Measurements from ENCODE around the gene CEP85L. TPM values are rescaled to one million over a fixed set of nuclear protein-coding genes. Genes with fewer than 3 reads are reported as not detected.

CEP85L gene
- polyA plus RNA-seq, 1 of the 3 experiments (the other 2 are of a cell fraction), result 1.1 TPM

DNA sequence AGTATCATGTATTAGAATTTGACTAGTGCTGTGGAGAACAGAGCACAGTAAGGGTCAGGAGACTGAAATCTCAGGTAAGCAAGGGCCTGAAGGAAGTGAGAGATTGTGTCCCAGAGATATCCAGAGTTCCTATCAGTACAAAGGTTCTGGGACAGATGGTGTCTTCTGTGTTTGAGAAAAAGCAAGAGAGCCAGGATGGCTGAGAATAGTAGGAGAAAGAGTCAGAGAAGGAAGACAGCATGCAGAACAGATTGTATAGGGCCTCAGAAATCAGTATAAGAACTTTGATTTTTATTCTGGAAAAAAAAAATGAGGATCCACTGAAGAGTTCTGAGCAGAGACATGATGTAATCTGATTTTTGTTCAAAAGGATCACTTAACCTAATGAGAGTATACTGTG, 178.1 kb downstream of the CEP85L start:
- Histone ChIP-seq H3K27ac (ENCODE audit: low read depth in 2 of 2, low read length in 1 of 2) (no peak overlapping the region), H2AFZ (ENCODE audit: low read depth) (no peak overlapping the region), H3K4me2 (no peak overlapping the region), H4K20me1 (ENCODE audit: insufficient read depth) (no peaks in the 10 kb centered on the region), H3K9ac (no peak overlapping the region), H3K9me3 (no peaks in the 10 kb centered on the region), H3K27me3 (ENCODE audit: insufficient read depth) (no peaks in the 10 kb centered on the region), H3F3A (replicated peaks; ENCODE audit: insufficient read depth) (no peaks in the 10 kb centered on the region), H3K4me3 (ENCODE audit: low read depth in 2 of 2, low read length in 1 of 2) (no peak overlapping the region), H3K36me3 (replicated peaks in 1 of 2; ENCODE audit: control insufficient read depth in 1 of 2, insufficient read depth in 2 of 2, low read length in 1 of 2) (peaks cover 4 to 11% of the 10 kb centered on the region in 2 experiments), H3K4me1 (ENCODE audit: control insufficient read depth in 1 of 2, insufficient read depth in 2 of 2, low read depth in 1 of 2, low read length in 1 of 2) (no peaks in the 10 kb centered on the region; a peak in 1 of 4 replicates), H3K79me2 (ENCODE audit: insufficient read depth) (no peaks in the 10 kb centered on the region), H3K9me2 (no peaks in the 10 kb centered on the region)
- no peak for TF ChIP-seq CHD2 (IDR thresholded peaks at IDR 0.05; ENCODE audit: low read length, partially characterized antibody)
- no peak for TF ChIP-seq JUND (IDR thresholded peaks at IDR 0.05)
- DNase-seq, result no peak
- ChIA-PET CTCF (interaction anchor here (0.6 kb wide), 2 partner anchors 37 to 86 kb away, joined by 3 read pairs; no protein-coding TSS in a partner anchor), POLR2A (no interaction called here)

DNA sequence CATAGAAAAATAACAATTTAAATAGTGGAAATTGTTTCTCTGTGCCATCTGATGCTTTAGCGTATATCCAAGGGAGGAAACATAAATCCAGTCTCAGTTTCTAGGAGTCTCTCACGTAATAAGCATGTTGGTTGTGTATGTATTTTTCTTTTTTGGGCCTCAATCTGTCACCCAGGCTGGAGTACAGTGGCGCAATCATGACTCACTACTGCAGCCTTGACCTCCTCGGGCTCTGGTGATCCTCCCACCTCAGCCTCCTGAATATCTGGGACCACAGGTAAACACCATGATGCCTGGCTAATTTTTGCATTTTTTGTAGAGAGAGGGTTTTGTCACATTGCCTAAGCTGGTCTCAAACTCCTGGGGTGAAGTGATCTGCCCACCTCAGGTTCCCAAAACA, 181.9 kb downstream of the CEP85L start:
- Histone ChIP-seq H3F3A (replicated peaks; ENCODE audit: insufficient read depth) (no peaks in the 10 kb centered on the region), H3K27ac (ENCODE audit: low read depth in 2 of 2, low read length in 1 of 2) (no peak overlapping the region), H3K9me3 (no peaks in the 10 kb centered on the region), H3K36me3 (replicated peaks in 1 of 2; ENCODE audit: control insufficient read depth in 1 of 2, insufficient read depth in 2 of 2, low read length in 1 of 2) (peaks cover 0 to 15% of the 10 kb centered on the region in 2 experiments), H3K9ac (no peak overlapping the region), H3K79me2 (ENCODE audit: insufficient read depth) (no peaks in the 10 kb centered on the region), H3K4me3 (ENCODE audit: low read depth in 2 of 2, low read length in 1 of 2) (no peak overlapping the region), H3K9me2 (no peaks in the 10 kb centered on the region), H3K4me1 (ENCODE audit: control insufficient read depth in 1 of 2, insufficient read depth in 2 of 2, low read depth in 1 of 2, low read length in 1 of 2) (no peaks in the 10 kb centered on the region; a peak in 1 of 4 replicates), H3K4me2 (no peak overlapping the region), H3K27me3 (ENCODE audit: insufficient read depth) (no peaks in the 10 kb centered on the region), H2AFZ (ENCODE audit: low read depth) (no peak overlapping the region), H4K20me1 (ENCODE audit: insufficient read depth) (no peaks in the 10 kb centered on the region)
- ChIA-PET POLR2A (no interaction called here), CTCF (no interaction called here)
- WGBS (ENCODE audit: low lambda C conversion rate), result 97% methylated on average over 4 of the region's 4 CpGs
- TF ChIP-seq, protein P1, sequence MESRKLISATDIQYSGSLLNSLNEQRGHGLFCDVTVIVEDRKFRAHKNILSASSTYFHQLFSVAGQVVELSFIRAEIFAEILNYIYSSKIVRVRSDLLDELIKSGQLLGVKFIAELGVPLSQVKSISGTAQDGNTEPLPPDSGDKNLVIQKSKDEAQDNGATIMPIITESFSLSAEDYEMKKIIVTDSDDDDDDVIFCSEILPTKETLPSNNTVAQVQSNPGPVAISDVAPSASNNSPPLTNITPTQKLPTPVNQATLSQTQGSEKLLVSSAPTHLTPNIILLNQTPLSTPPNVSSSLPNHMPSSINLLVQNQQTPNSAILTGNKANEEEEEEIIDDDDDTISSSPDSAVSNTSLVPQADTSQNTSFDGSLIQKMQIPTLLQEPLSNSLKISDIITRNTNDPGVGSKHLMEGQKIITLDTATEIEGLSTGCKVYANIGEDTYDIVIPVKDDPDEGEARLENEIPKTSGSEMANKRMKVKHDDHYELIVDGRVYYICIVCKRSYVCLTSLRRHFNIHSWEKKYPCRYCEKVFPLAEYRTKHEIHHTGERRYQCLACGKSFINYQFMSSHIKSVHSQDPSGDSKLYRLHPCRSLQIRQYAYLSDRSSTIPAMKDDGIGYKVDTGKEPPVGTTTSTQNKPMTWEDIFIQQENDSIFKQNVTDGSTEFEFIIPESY (IDR thresholded peaks at IDR 0.05; ENCODE audit: borderline replicate concordance, low read depth), result no peak
- TF ChIP-seq MXI1 (IDR thresholded peaks at IDR 0.05; ENCODE audit: low read depth, low read length) (no peak), SMC3 (IDR thresholded peaks at IDR 0.05; ENCODE audit: low read depth, low read length) (no peak), NRF1 (IDR thresholded peaks at IDR 0.05; ENCODE audit: low read depth, low read length) (no peak), EP300 (IDR thresholded peaks at IDR 0.05; ENCODE audit: borderline replicate concordance in 1 of 2, low read depth in 1 of 2, low read length in 1 of 2) (no peak), RFX5 (IDR thresholded peaks at IDR 0.05; ENCODE audit: low read length) (no peak), TEAD4 (IDR thresholded peaks at IDR 0.05; ENCODE audit: borderline replicate concordance, insufficient read depth) (no peak), YY1 (IDR thresholded peaks at IDR 0.05; ENCODE audit: low read depth) (no peak), MEF2A (IDR thresholded peaks at IDR 0.05; ENCODE audit: borderline replicate concordance, low read depth) (no peak), MAX (IDR thresholded peaks at IDR 0.05; ENCODE audit: low read depth) (no peak), EZH2phosphoT487 (IDR thresholded peaks at IDR 0.05; ENCODE audit: borderline replicate concordance, low read depth) (no peak), RAD21 (IDR thresholded peaks at IDR 0.05; ENCODE audit: low read length) (no peak), JUND (IDR thresholded peaks at IDR 0.05) (no peak), RXRA (IDR thresholded peaks at IDR 0.05; ENCODE audit: borderline replicate concordance, low read depth) (no peak), GATA2 (CRISPR knock-in tag; IDR thresholded peaks at IDR 0.05) (no peak)
- TF ChIP-seq, protein P2, sequence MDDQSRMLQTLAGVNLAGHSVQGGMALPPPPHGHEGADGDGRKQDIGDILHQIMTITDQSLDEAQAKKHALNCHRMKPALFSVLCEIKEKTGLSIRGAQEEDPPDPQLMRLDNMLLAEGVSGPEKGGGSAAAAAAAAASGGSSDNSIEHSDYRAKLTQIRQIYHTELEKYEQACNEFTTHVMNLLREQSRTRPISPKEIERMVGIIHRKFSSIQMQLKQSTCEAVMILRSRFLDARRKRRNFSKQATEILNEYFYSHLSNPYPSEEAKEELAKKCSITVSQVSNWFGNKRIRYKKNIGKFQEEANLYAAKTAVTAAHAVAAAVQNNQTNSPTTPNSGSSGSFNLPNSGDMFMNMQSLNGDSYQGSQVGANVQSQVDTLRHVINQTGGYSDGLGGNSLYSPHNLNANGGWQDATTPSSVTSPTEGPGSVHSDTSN (IDR thresholded peaks at IDR 0.05), result no peak
- TF ChIP-seq, protein P3, sequence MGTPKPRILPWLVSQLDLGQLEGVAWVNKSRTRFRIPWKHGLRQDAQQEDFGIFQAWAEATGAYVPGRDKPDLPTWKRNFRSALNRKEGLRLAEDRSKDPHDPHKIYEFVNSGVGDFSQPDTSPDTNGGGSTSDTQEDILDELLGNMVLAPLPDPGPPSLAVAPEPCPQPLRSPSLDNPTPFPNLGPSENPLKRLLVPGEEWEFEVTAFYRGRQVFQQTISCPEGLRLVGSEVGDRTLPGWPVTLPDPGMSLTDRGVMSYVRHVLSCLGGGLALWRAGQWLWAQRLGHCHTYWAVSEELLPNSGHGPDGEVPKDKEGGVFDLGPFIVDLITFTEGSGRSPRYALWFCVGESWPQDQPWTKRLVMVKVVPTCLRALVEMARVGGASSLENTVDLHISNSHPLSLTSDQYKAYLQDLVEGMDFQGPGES (IDR thresholded peaks at IDR 0.05; ENCODE audit: low read depth, low read length), result no peak
- DNase-seq, result no peak

Measured in SK-N-SH (cell line).